NT2/D1 (cell line): ENCODE results near the gene MAL.

Experiments
- DNase-seq: peaks from one replicate; pipeline ENCODE4 v3.0.0-alpha.2; 2011; ENCODE audit warnings: low read depth, low spot score
- H3K27me3 ChIP-seq: 2 replicates; pipeline ENCODE4 v1.6.0; 2011; ENCODE audit warnings: mild to moderate bottlenecking; ENCODE audit not compliant: insufficient read length, insufficient read depth
- H3K36me3 ChIP-seq: 2 replicates; pipeline ENCODE4 v1.6.1; 2011; ENCODE audit warnings: mild to moderate bottlenecking, low read length, mixed read lengths; ENCODE audit not compliant: insufficient read depth, insufficient read length
- H3K4me1 ChIP-seq: 2 replicates; pipeline ENCODE4 v1.5.1; 2011; ENCODE audit not compliant: insufficient read depth, insufficient read length
- H3K4me3 ChIP-seq: 2 replicates; pipeline ENCODE4 v1.5.1; 2011; ENCODE audit warnings: low read depth; ENCODE audit not compliant: insufficient read length
- H3K9ac ChIP-seq: 2 replicates; pipeline ENCODE4 v1.6.0; 2011; ENCODE audit warnings: low read depth; ENCODE audit not compliant: insufficient read length
- H3K9me3 ChIP-seq: 2 replicates; pipeline ENCODE4 v1.5.1; 2011; ENCODE audit warnings: mild to moderate bottlenecking, low read length; ENCODE audit not compliant: insufficient read depth
- SUZ12 ChIP-seq: IDR thresholded peaks from 2 replicates; pipeline ENCODE4 v1.6.1; 2011; ENCODE audit not compliant: insufficient read length, insufficient read depth; ENCODE audit errors: extremely low read depth
- YY1 ChIP-seq: IDR thresholded peaks from 2 replicates; pipeline ENCODE4 v1.6.1; 2011; ENCODE audit not compliant: insufficient read length, insufficient read depth
- ZNF274 ChIP-seq: IDR thresholded peaks from 2 replicates; pipeline ENCODE4 v1.6.1; 2011; ENCODE audit warnings: mild to moderate bottlenecking, low read depth, low read length

MAL gene

GRCh38 chr2:95006588-95006987, 18.9 kb upstream of the MAL start:
- Histone ChIP-seq H3K4me3 (no peak overlapping the region), H3K27me3 (no peaks in the 10 kb centered on the region), H3K9me3 (no peaks in the 10 kb centered on the region), H3K36me3 (no peaks in the 10 kb centered on the region), H3K9ac (no peak overlapping the region), H3K4me1 (peaks cover 16% of the 10 kb centered on the region)
- TF ChIP-seq ZNF274 (no peak), YY1 (no peak), SUZ12 (no peak)
- no peak for DNase-seq

GRCh38 chr2:95007031-95007609, 18.4 kb upstream of the MAL start:
- Histone ChIP-seq H3K4me1 (peaks cover 16% of the 10 kb centered on the region), H3K9me3 (no peaks in the 10 kb centered on the region), H3K27me3 (no peaks in the 10 kb centered on the region), H3K4me3 (no peak overlapping the region), H3K9ac (no peak overlapping the region), H3K36me3 (no peaks in the 10 kb centered on the region)
- DNase-seq = no peak
- no peak for TF ChIP-seq ZNF274
- TF ChIP-seq SUZ12 = no peak
- TF ChIP-seq YY1 = no peak

DNA sequence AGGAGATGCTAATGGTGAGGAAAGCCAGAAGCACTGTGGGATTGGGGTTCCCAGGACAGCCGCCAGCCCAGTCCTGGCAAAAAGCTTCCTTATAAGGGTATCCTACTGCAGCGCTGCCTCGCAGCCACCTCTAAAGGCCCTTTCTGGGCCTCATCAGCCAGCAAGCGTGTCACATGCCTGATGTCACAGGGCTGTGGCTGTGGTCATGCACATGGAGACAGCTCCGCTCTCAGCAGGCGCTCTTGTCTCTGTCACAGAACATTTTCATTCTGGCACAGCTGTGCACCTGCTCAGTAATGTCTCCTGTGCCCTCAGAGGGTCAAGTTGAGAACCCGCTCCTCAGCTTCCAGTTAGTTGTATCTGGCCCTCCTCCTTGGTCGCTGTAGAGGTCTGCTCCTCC, 17.7 kb upstream of the MAL start:
- H3K4me3 ChIP-seq = no peak overlapping the region
- H3K9me3 ChIP-seq = no peaks in the 10 kb centered on the region
- no peaks in the 10 kb centered on the region for H3K27me3 ChIP-seq
- DNase-seq = no peak
- peaks cover 16% of the 10 kb centered on the region for H3K4me1 ChIP-seq
- H3K36me3 ChIP-seq = no peaks in the 10 kb centered on the region
- H3K9ac ChIP-seq = no peak overlapping the region
- TF ChIP-seq SUZ12 (no peak), YY1 (no peak), ZNF274 (no peak)

DNA sequence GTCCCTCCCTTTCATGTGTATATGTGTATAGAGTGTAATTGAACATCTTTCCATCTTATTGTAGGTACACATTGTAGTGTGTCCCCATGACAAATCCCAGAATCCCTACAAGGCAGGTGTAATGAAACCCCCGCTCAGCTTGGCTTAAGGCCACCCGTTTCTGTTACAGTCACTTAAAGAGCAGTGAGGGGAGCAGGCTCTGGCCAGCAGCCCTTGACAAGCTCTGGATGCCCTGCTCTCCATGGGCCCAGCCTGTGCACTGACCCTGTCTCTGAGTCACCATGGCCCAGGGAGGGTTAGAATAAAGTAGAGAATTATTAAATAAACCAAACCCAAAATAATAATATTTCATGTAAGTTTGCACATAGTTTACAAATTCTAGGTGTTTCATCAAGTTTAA, 17.2 kb upstream of the MAL start:
- H3K27me3 ChIP-seq = no peaks in the 10 kb centered on the region
- H3K4me1 ChIP-seq = peaks cover 16% of the 10 kb centered on the region
- H3K36me3 ChIP-seq = no peaks in the 10 kb centered on the region
- H3K9ac ChIP-seq = no peak overlapping the region
- TF ChIP-seq ZNF274 (no peak), YY1 (no peak), SUZ12 (no peak)
- H3K4me3 ChIP-seq = no peak overlapping the region
- no peaks in the 10 kb centered on the region for H3K9me3 ChIP-seq
- DNase-seq = no peak

DNA sequence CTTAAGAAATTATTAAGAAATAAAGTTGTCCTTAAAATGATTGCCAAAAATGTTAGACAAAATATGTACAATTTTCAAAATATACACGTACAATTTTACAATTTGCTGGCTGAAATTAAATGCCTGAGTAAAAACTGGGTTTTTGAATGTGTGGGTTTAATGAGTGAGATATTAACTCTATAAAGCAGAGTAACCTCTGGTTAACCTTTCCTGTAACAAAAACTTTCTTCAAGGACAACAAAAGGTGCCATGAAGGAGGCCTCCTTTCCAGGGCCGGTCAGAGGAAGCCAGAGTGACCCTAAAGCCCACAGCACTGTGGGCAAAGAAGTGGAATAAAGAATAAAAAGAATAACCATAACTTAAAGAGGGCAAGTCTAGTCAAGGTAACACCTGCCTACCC, 16.5 kb upstream of the MAL start:
- Histone ChIP-seq H3K9ac (no peak overlapping the region), H3K36me3 (no peaks in the 10 kb centered on the region), H3K9me3 (no peaks in the 10 kb centered on the region)

GRCh38 chr2:95009412-95009811, 16.1 kb upstream of the MAL start:
- TF ChIP-seq YY1 (no peak), ZNF274 (no peak), SUZ12 (no peak)
- H3K27me3 ChIP-seq = no peaks in the 10 kb centered on the region
- H3K36me3 ChIP-seq = no peaks in the 10 kb centered on the region
- DNase-seq = no peak
- peaks cover 16% of the 10 kb centered on the region for H3K4me1 ChIP-seq
- no peaks in the 10 kb centered on the region for H3K9me3 ChIP-seq
- H3K4me3 ChIP-seq = no peak overlapping the region
- no peak overlapping the region for H3K9ac ChIP-seq

More for the DNA sequence above, 16.5 kb upstream of the MAL start:
- Histone ChIP-seq H3K27me3 (no peaks in the 10 kb centered on the region), H3K4me3 (no peak overlapping the region), H3K4me1 (peaks cover 16% of the 10 kb centered on the region)
- TF ChIP-seq ZNF274 (no peak), YY1 (no peak), SUZ12 (no peak)
- DNase-seq = no peak

DNA sequence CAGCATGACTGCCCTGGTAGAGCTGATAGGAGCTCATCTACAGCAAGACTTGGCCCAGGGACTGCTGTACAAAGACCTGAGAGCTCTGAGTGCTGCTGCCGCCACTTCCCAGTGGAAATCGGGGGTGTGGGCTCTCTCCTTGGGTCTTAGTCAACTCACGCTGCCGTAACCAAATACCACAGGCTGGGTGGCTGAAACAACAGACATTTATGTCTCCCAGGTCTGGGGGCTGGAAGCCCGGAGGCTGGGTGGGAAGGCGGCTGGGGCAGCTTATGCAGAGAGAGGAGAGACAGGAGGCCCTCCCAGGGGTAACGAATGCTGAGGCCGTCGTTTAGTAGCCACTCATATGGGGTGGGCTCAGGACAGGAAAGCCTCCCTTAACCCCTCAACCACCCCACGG, 15.4 kb upstream of the MAL start:
- no peak for TF ChIP-seq YY1
- TF ChIP-seq ZNF274 = no peak
- no peak for TF ChIP-seq SUZ12

More for the DNA sequence above, 15.4 kb upstream of the MAL start:
- Histone ChIP-seq H3K36me3 (no peaks in the 10 kb centered on the region), H3K9ac (no peak overlapping the region), H3K9me3 (no peaks in the 10 kb centered on the region), H3K4me1 (peaks cover 16% of the 10 kb centered on the region), H3K4me3 (no peak overlapping the region), H3K27me3 (no peaks in the 10 kb centered on the region)
- DNase-seq = no peak
